HG03521 (cell line): ENCODE measurements around the gene ABTB2.
"Not testable (repeated sequence)": the region's sequence is repeated elsewhere in the genome, so short reads cannot be mapped to it uniquely, and the experiment has no call there.

ENCODE experiments used
- ATAC-seq: cut with Tn5 transposase; IDR thresholded peaks from one replicate; pipeline ENCODE4 v1.9.1; 2021; ENCODE audit warnings: mild to moderate bottlenecking, moderate library complexity; ENCODE audit not compliant: unreplicated experiment

ABTB2 gene

GRCh38 chr11:34357701-34358257, at the start of gene ABTB2:
ABTB2 (minus strand) TSS chr11:34358010.
- ATAC-seq = peak; percentile 93

GRCh38 chr11:34407121-34407813, 49.5 kb upstream of the ABTB2 start:
- no peak for ATAC-seq

- no peak for ATAC-seq
Observed at GRCh38 chr11:34406413-34406812, 48.6 kb upstream of the ABTB2 start.

- no peak for ATAC-seq
Observed at GRCh38 chr11:34405079-34405858, 47.5 kb upstream of the ABTB2 start.

GRCh38 chr11:34404280-34404679, 46.5 kb upstream of the ABTB2 start:
- ATAC-seq = no peak

GRCh38 chr11:34403431-34403830, 45.6 kb upstream of the ABTB2 start:
- ATAC-seq = no peak

- no peak for ATAC-seq
Observed at GRCh38 chr11:34397811-34398210, 40.0 kb upstream of the ABTB2 start.

GRCh38 chr11:34397120-34397519, 39.3 kb upstream of the ABTB2 start:
- ATAC-seq = no peak

GRCh38 chr11:34395916-34396550, 38.2 kb upstream of the ABTB2 start:
- no peak for ATAC-seq

GRCh38 chr11:34394771-34395300, 37.0 kb upstream of the ABTB2 start:
- ATAC-seq = no peak

- ATAC-seq = no peak
Observed at GRCh38 chr11:34387653-34388052, 29.8 kb upstream of the ABTB2 start.

GRCh38 chr11:34386356-34386755, 28.5 kb upstream of the ABTB2 start:
- not testable (repeated sequence) for ATAC-seq

GRCh38 chr11:34382532-34383276, 24.9 kb upstream of the ABTB2 start:
- no peak for ATAC-seq

- ATAC-seq = no peak
Observed at GRCh38 chr11:34381775-34382174, 24.0 kb upstream of the ABTB2 start.

- no peak for ATAC-seq
Observed at GRCh38 chr11:34380696-34381095, 22.9 kb upstream of the ABTB2 start.

- ATAC-seq = no peak
Observed at GRCh38 chr11:34379539-34379938, 21.7 kb upstream of the ABTB2 start.

GRCh38 chr11:34379079-34379478, 21.3 kb upstream of the ABTB2 start:
- no peak for ATAC-seq

- ATAC-seq = no peak
Observed at GRCh38 chr11:34373727-34374126, 15.9 kb upstream of the ABTB2 start.

GRCh38 chr11:34366522-34366921, 8.7 kb upstream of the ABTB2 start:
- no peak for ATAC-seq

GRCh38 chr11:34364102-34364501, 6.3 kb upstream of the ABTB2 start:
- ATAC-seq = no peak
